HG02973 (cell line): ENCODE measurements around the gene SLC5A9.

Experiments
- ATAC-seq: cut with Tn5 transposase; IDR thresholded peaks from one replicate; pipeline ENCODE4 v1.9.1; 2021; ENCODE audit warnings: moderate library complexity; ENCODE audit not compliant: unreplicated experiment

SLC5A9 gene

GRCh38 chr1:48222501-48223242, at the start of gene SLC5A9:
Gene SLC5A9 (plus strand): TSS chr1:48222716. CDS start chr1:48222737, 21 bp downstream.
- ATAC-seq = no peak

GRCh38 chr1:48175116-48175515, 47.4 kb upstream of the SLC5A9 start:
- ATAC-seq = no peak

GRCh38 chr1:48177257-48177656, 45.3 kb upstream of the SLC5A9 start:
- ATAC-seq = no peak

- ATAC-seq = no peak
These were observed 40.7 kb upstream of the SLC5A9 start for GRCh38 chr1:48181669-48182367.

GRCh38 chr1:48182439-48182838, 40.1 kb upstream of the SLC5A9 start:
- no peak for ATAC-seq

GRCh38 chr1:48186306-48186839, 36.1 kb upstream of the SLC5A9 start:
- no peak for ATAC-seq

- no peak for ATAC-seq
These were observed 34.5 kb upstream of the SLC5A9 start for GRCh38 chr1:48187969-48188563.

GRCh38 chr1:48190881-48191280, 31.6 kb upstream of the SLC5A9 start:
- no peak for ATAC-seq

- ATAC-seq = no peak
These were observed 27.7 kb upstream of the SLC5A9 start for GRCh38 chr1:48194801-48195200.

GRCh38 chr1:48196237-48196636, 26.3 kb upstream of the SLC5A9 start:
- no peak for ATAC-seq

GRCh38 chr1:48198970-48199369, 23.5 kb upstream of the SLC5A9 start:
- ATAC-seq = no peak

GRCh38 chr1:48200166-48200900, 22.2 kb upstream of the SLC5A9 start:
- ATAC-seq = no peak

GRCh38 chr1:48202030-48202752, 20.3 kb upstream of the SLC5A9 start:
- ATAC-seq = no peak

- ATAC-seq = peak; percentile 76
These were observed 19.1 kb upstream of the SLC5A9 start for GRCh38 chr1:48203287-48203900.

GRCh38 chr1:48205522-48205921, 17.0 kb upstream of the SLC5A9 start:
- ATAC-seq = no peak

GRCh38 chr1:48206371-48206770, 16.1 kb upstream of the SLC5A9 start:
- no peak for ATAC-seq

GRCh38 chr1:48207131-48207530, 15.4 kb upstream of the SLC5A9 start:
- no peak for ATAC-seq

- no peak for ATAC-seq
These were observed 14.9 kb upstream of the SLC5A9 start for GRCh38 chr1:48207536-48208075.

- no peak for ATAC-seq
These were observed 14.3 kb upstream of the SLC5A9 start for GRCh38 chr1:48208251-48208650.

- no peak for ATAC-seq
These were observed 13.9 kb upstream of the SLC5A9 start for GRCh38 chr1:48208652-48209051.
